Measurements from ENCODE around the gene CASP6.
"Not testable (repeated sequence)": the region's sequence is repeated elsewhere in the genome, so short reads cannot be mapped to it uniquely, and the experiment has no call there.

CASP6 gene

DNA sequence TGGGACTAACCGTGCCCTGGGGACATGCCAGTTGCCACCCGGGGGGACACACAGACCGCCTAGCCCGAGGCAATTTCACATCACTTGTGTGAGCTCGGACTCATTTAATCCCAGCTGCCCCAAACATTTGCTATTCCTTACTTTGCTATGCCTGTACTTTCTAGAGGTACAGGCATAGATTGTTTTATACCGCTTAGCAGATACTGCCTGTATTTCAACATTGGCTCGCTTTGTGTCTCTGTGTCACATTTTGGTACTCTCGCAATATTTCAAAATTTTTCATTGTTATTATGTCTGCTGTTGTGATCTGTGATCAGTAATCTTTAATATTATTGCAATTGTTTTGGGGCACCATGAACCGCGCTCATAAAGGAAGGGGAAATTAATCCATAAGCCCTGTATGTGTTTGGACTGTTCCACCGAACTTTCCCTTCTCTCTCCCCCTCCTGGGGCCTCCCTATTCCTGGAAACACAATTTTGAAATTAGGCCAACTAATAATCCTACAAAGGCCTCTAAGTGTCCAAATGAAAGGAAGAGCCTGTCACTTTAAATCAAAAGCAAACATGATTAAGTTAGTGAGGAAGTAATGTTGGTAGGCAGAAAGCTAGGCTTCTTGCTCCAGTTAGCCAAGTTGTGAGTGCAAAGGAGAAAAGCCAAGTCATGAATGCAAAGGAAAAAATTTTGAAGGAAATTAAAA, 568 bp upstream of the CASP6 start:
- H3K27me3 ChIP-seq (ENCODE audit: insufficient read depth, low read length), result no peaks in the 10 kb centered on the region

DNA sequence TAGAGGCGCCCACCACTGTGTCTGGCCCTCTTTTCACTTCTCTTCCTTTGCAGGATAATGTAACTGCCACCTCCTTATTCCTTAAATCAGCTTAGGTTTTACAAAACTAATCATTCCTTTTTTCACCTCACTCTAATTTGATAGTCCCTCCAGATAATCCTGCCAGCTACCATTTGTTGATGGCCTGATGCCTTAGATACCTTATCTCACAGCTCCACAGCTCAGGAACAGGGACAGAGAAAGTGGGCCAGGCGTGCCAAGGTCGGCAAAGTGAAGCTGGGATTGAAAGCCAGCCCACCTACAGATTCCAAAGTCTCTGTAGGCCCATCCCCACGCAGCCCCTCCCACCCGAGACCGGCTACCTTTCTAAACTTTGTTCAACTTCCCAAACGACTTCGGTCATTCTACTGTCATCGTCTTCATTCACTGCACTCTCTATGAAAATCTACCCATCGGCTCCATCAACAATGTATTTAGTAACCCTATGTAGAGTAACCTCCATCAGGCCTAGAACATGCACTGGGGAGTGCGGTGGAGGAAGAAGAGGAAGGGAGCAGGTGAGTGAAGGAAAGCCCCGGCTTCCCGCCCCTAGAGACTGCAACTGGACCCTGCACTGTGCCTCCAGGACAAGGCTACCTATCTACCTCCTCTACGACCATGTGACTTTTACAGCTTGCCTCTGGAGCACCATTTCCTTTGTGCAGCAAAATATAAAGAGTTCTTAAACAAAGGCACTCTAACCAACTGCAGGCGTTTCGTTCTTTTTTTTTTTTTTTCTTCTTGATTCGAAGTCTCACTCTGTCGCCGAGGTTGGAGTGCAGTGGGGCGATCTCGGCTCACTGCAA, 1.5 kb downstream of the CASP6 start:
- Histone ChIP-seq H3K27me3 (ENCODE audit: insufficient read depth, low read length) (no peaks in the 10 kb centered on the region), H2AFZ (ENCODE audit: low read depth, low read length) (peak overlapping the region; percentile 99), H3K4me3 (ENCODE audit: low read length) (peak overlapping the region; percentile 91), H3K36me3 (ENCODE audit: insufficient read depth, low read length) (peaks cover 10% of the 10 kb centered on the region), H3K4me1 (ENCODE audit: insufficient read depth, low read length) (peaks cover 6% of the 10 kb centered on the region), H3K9me3 (ENCODE audit: low read length) (peaks cover 3% of the 10 kb centered on the region)

More for the DNA sequence above, 568 bp upstream of the CASP6 start:
- Histone ChIP-seq H3K4me3 (ENCODE audit: low read length) (peak overlapping the region; percentile 91), H2AFZ (ENCODE audit: low read depth, low read length) (peak overlapping the region; percentile 99), H3K4me1 (ENCODE audit: insufficient read depth, low read length) (peaks cover 6% of the 10 kb centered on the region), H3K9me3 (ENCODE audit: low read length) (no peaks in the 10 kb centered on the region), H3K36me3 (ENCODE audit: insufficient read depth, low read length) (no peaks in the 10 kb centered on the region)

DNA sequence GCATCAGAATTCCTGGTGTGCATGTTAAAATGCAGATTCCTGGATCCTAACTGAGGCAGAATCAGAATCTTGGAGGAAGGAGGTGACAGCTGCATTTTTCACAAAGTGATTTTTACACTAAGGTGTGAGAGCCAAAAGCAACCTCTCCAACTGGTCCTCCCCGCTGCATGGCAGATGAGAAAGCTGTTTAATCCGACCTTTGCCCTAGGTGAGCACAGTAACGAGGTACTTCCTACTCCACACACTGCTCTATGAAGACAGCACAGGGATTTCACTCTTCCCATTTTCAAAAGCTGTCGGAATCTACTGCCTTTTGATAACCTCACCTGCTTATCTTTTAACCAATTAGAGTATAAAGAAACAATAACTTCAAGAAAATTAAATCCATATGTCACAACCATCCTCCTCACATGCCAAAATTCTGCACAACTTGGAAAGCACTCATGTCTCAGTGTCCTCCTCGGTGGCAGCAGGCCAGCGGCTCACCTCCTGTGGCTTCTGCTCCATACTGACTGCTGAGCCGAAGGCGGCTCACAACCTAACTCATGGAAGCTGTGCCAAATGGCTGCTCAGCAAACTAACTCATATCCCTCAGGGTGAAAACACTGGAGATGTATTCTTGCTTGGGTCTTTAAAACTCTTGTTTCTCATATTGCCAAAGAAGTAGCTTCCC, 3.6 kb downstream of the CASP6 start:
- H3K27me3 ChIP-seq (ENCODE audit: insufficient read depth, low read length), result no peaks in the 10 kb centered on the region
- H3K4me1 ChIP-seq (ENCODE audit: insufficient read depth, low read length), result peaks cover 6% of the 10 kb centered on the region
- no peak overlapping the region for H3K4me3 ChIP-seq (ENCODE audit: low read length)
- H2AFZ ChIP-seq (ENCODE audit: low read depth, low read length), result no peak overlapping the region
- H3K36me3 ChIP-seq (ENCODE audit: insufficient read depth, low read length), result peaks cover 14% of the 10 kb centered on the region
- H3K9me3 ChIP-seq (ENCODE audit: low read length), result peaks cover 3% of the 10 kb centered on the region

DNA sequence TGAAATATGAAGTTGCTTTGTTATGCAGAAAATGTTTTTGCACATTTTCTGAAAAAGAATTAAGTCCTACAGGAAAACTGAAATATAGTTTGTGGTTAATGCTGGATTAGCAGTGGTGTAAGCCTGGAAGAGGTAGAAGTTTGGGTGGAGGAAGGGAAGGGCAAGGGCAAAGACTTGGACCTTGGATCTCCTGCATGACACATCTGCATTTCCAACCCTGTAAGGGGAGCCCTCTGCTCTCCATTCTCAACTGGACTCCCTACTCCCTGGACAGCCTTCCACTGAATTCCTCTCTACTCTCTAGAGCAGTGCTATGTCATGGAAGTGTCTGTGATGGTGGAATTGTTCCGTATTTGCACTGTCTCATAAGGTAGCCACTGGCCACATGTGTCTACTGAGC, 4.6 kb downstream of the CASP6 start:
- Histone ChIP-seq H3K36me3 (ENCODE audit: insufficient read depth, low read length) (peaks cover 23% of the 10 kb centered on the region), H3K4me1 (ENCODE audit: insufficient read depth, low read length) (peaks cover 6% of the 10 kb centered on the region), H2AFZ (ENCODE audit: low read depth, low read length) (no peak overlapping the region), H3K9me3 (ENCODE audit: low read length) (peaks cover 3% of the 10 kb centered on the region), H3K27me3 (ENCODE audit: insufficient read depth, low read length) (no peaks in the 10 kb centered on the region), H3K4me3 (ENCODE audit: low read length) (no peak overlapping the region)

DNA sequence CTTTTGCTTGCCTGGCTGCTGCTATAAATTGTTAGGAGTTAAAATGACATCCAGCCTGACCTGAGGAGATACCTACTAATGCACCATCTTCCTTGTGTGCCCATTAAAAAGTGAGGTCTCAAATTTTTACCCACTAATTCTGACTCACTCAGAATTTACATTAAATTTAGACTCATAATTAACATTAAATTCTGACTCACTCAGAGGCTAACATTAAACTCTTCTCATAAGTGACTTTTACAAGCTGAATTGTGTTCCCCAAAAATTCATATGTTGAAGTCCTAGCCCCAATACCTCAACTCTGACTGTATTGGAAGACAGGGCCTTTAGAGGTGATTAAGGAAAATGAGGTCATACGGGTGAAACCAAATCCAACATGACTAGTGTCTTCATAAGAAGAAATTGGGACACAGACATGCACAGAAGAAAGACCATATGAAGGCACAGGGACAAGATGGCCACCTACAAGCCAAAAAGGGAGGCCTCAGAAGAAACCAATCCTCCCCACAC, 11.8 kb downstream of the CASP6 start:
- H3K9me3 ChIP-seq (ENCODE audit: low read length), result no peaks in the 10 kb centered on the region
- H3K4me1 ChIP-seq (ENCODE audit: insufficient read depth, low read length), result no peaks in the 10 kb centered on the region
- H3K36me3 ChIP-seq (ENCODE audit: insufficient read depth, low read length), result peaks cover 66% of the 10 kb centered on the region
- no peak overlapping the region for H2AFZ ChIP-seq (ENCODE audit: low read depth, low read length)
- no peak overlapping the region for H3K4me3 ChIP-seq (ENCODE audit: low read length)
- no peaks in the 10 kb centered on the region for H3K27me3 ChIP-seq (ENCODE audit: insufficient read depth, low read length)

DNA sequence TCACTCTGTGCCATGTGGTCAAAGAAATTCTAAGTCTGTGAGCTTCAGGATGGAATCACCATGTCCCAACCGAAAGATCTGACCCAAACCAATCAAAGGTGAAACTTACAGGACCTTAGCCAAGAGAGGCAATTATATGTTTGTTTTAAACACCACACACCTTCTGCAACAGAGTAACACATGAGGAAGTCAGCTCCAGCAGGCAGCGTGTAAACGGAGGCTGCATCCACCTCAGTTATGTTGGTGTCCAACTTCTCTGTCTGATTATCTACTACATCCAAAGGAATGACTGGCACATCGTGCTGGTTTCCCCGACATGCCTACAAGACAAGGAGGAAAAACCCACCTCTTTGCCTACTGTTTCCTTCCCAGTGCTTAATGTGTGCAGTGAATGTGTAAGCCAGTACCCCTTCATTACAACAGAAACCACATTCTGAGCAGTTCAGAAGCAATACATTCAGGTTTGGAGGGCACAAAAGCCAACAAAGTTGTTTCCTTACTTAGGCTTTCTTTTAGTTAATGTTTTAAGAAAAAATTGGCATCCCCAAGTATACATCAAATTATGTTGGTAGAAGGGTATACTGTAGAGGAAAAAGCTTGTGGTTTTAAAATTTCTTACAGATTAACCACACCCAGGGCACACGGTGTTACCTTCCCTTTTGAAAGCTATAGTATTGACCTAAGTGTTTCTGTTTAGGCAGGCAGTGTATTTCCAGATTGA, 12.4 kb downstream of the CASP6 start:
- no peak overlapping the region for H2AFZ ChIP-seq (ENCODE audit: low read depth, low read length)

DNA sequence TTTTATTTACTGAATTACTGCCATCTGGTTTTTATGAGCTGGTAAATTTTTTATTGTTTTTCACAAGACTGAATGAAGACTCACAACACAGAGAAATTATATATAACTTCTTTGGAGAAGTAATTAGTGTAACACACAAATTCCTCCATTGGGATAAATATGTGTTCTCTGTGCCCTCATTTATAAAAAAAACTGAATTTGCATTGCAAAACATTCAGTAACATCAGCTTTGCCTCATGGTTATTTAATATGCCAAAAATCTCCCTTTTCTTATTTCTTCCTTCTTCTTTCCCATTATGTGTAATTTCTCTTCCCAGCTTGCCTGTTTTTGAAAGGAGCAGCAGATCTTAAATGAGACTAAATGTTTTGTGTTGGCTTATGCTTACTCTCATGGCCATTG, 18.5 kb downstream of the CASP6 start:
- H3K36me3 ChIP-seq (ENCODE audit: insufficient read depth, low read length), result peaks cover 28% of the 10 kb centered on the region
- H3K4me1 ChIP-seq (ENCODE audit: insufficient read depth, low read length), result no peaks in the 10 kb centered on the region
- no peak overlapping the region for H3K4me3 ChIP-seq (ENCODE audit: low read length)
- no peak overlapping the region for H2AFZ ChIP-seq (ENCODE audit: low read depth, low read length)
- H3K9me3 ChIP-seq (ENCODE audit: low read length), result no peaks in the 10 kb centered on the region
- no peaks in the 10 kb centered on the region for H3K27me3 ChIP-seq (ENCODE audit: insufficient read depth, low read length)

More for the DNA sequence above, 12.4 kb downstream of the CASP6 start:
- H3K4me1 ChIP-seq (ENCODE audit: insufficient read depth, low read length), result no peaks in the 10 kb centered on the region
- no peaks in the 10 kb centered on the region for H3K27me3 ChIP-seq (ENCODE audit: insufficient read depth, low read length)
- peaks cover 64% of the 10 kb centered on the region for H3K36me3 ChIP-seq (ENCODE audit: insufficient read depth, low read length)
- no peak overlapping the region for H3K4me3 ChIP-seq (ENCODE audit: low read length)
- H3K9me3 ChIP-seq (ENCODE audit: low read length), result no peaks in the 10 kb centered on the region

DNA sequence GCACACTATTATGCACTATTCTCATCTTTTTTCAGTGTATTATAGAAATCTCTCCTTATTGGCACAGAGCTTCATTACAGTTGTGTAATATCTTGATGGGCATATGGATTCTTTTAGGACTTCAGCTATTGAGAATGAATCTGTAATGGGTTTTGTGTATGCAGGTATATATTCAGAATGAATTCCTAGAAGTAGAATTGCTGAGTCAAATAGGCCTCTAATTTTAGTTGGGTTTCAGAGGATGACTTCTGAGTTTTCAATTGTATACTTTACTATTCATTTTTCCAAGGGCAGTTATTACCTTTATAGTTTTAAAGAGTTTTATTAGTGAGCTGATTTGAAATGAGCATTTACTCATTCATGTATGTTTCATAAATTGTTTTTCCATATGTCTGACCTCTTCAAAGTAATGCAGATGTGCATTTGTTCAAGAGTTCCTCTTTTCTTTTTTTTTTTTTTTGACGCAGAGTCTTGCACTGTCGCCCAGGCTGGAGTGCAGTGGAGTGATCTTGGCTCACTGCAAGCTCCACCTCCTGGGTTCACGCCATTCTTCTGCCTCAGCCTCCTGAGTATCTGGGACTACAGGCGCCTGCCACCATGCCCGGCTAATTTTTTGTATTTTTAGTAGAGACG, 19.5 kb downstream of the CASP6 start:
- no peaks in the 10 kb centered on the region for H3K4me1 ChIP-seq (ENCODE audit: insufficient read depth, low read length)
- H3K9me3 ChIP-seq (ENCODE audit: low read length), result peaks cover 3% of the 10 kb centered on the region
- H2AFZ ChIP-seq (ENCODE audit: low read depth, low read length), result no peak overlapping the region
- H3K4me3 ChIP-seq (ENCODE audit: low read length), result no peak overlapping the region
- H3K36me3 ChIP-seq (ENCODE audit: insufficient read depth, low read length), result peaks cover 18% of the 10 kb centered on the region
- H3K27me3 ChIP-seq (ENCODE audit: insufficient read depth, low read length), result no peaks in the 10 kb centered on the region

DNA sequence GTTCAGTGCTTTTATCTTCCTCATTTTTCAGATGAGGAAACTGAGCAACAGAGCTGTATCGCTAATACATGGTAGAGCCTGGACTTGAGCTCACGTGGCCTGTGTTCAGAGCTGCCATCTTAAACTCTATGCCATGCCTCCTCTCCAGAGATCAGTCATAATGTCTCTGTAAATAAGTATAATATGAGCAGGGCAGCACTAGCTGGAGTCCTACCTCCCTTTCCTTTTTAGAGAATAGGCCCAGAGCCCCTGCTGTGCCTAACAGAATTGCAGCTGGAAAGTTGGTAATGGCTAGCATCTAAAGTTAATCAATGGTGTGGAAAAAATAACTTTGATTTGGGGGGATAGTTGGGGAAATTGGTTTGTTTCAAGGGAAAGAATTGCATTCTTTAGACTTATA, 20.4 kb downstream of the CASP6 start:
- Histone ChIP-seq H3K9me3 (ENCODE audit: low read length) (peaks cover 3% of the 10 kb centered on the region), H3K4me3 (ENCODE audit: low read length) (no peak overlapping the region), H2AFZ (ENCODE audit: low read depth, low read length) (no peak overlapping the region), H3K27me3 (ENCODE audit: insufficient read depth, low read length) (no peaks in the 10 kb centered on the region), H3K36me3 (ENCODE audit: insufficient read depth, low read length) (peaks cover 14% of the 10 kb centered on the region), H3K4me1 (ENCODE audit: insufficient read depth, low read length) (no peaks in the 10 kb centered on the region)

DNA sequence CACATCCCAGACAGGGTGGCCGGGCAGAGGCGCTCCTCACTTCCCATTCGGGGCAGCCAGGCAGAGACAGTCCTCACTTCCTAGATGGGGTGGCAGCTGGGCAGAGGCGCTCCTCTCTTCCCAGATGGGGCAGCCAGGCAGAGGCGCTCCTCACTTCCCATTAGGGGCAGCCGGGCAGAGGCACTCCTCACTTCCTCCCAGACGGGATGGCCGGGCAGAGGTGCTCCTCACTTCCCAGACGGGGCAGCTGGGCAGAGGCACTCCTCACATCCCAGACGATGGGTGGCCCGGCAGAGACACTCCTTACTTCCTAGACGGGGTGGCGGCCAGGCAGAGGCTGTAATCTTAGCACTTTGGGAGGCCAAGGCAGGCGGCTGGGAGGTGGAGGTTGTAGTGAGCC, 24.3 kb downstream of the CASP6 start:
- not testable (repeated sequence) for H3K27me3 ChIP-seq (ENCODE audit: insufficient read depth, low read length); H2AFZ ChIP-seq (ENCODE audit: low read depth, low read length); H3K4me3 ChIP-seq (ENCODE audit: low read length); H3K36me3 ChIP-seq (ENCODE audit: insufficient read depth, low read length); H3K4me1 ChIP-seq (ENCODE audit: insufficient read depth, low read length); H3K9me3 ChIP-seq (ENCODE audit: low read length)

DNA sequence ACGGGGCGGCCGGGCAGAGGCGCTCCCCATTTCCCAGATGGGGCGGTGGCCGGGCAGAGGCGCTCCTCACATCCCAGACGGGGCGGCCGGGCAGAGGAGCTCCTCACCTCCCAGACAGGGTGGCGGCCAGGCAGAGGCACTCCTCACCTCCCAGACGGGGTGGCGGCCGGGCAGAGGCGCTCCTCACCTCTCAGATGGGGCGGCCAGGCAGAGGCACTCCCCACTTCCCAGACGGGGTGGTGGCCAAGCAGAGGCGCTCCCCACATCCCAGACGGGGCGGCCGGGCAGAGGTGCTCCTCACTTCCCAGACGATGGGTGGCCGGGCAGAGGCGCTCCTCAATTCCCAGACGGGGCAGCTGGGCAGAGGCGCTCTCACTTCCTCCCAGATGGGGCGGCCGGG, 24.8 kb downstream of the CASP6 start:
- H3K9me3 ChIP-seq (ENCODE audit: low read length); H3K4me3 ChIP-seq (ENCODE audit: low read length); H3K27me3 ChIP-seq (ENCODE audit: insufficient read depth, low read length); H3K4me1 ChIP-seq (ENCODE audit: insufficient read depth, low read length); H3K36me3 ChIP-seq (ENCODE audit: insufficient read depth, low read length); H2AFZ ChIP-seq (ENCODE audit: low read depth, low read length): not testable (repeated sequence)

DNA sequence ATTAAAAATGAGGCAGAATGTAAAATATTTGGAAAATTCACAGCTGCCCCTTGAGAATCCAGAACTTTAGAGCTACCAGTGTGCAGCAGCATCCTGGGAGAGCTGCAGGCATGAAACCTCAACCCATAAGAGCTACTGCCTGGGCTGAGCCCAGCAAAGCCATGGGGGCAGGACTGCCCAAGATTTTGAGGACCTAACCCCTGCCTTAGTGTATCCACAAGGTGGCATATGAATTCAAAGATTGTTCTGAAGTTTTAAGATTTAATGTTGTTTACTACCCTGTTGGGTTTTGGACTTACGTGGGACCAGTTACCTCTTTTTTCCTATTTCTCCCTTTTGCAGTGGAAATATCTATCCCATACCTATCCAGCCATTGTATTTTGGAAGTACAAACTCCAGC, 26.4 kb downstream of the CASP6 start:
- Histone ChIP-seq H3K9me3 (ENCODE audit: low read length) (peaks cover 5% of the 10 kb centered on the region), H3K27me3 (ENCODE audit: insufficient read depth, low read length) (no peaks in the 10 kb centered on the region), H2AFZ (ENCODE audit: low read depth, low read length) (no peak overlapping the region), H3K36me3 (ENCODE audit: insufficient read depth, low read length) (no peaks in the 10 kb centered on the region), H3K4me3 (ENCODE audit: low read length) (no peak overlapping the region), H3K4me1 (ENCODE audit: insufficient read depth, low read length) (no peaks in the 10 kb centered on the region)
